ENCODE results near the gene CCDC33.

The CCDC33 gene

DNA sequence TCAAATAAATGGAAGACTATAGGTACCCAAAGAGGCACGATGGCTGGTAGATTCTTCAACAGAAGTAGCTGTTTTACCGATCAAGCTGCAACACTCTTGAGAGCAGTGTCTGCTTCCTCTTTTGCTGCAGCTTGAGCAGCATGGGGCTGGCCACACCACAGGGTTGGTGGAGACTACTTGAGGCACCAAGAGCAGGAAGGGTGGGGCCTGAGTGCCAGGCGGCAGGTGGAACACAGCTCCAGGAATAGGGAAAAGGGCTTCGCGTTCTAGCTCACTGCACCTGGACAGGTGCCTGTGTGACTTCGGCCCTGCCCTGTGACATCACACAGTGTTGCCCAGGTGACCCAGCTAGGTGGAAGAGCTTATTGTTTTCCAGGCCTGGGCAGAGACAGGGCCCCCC is at the start of gene CCDC33:
Gene CCDC33 (plus strand): TSS at position 365 of the 400 bp plus-strand sequence. CDS start 394 bp downstream, outside the sequence.
- no peak for DNase-seq

DNA sequence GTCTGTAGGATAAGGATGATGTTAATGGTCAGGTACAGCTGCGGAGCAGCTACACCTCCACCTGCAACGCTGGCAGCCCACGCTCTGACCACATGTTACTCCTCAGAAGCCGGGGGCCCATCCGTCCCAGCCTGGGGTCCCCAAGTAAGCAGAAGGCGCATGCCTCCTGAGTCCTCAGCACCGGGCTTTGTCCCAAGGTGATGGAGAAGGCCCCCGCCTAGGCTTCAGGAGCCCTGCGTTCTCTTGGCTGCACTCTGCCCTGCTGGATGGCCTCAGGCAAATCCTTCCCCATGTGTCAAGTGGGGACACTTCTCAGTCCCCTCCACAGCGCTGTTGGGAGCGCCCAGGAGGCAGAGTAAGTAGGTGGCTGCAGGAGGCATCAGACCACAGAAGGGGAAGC is 47.9 kb upstream of the CCDC33 start:
- DNase-seq: no peak

DNA sequence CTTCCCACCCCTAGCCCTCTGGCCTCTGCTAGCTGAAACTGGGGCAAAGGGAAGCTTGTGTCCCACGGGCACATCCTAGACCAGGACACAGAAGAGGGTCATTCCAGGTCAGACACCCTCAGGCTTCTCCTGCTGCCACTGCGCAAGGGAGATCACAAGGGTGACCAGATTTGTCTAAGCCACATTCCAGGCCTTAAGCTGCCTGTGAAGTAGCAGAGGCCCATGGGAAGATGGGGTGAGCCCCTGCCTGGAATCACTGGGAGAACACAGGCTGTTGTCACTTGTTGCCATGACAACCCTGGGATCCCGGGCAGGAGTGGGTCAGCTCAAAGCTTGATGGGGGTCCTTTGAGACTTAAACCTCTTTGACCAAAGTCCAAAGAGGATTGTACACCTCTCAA is 44.3 kb upstream of the CCDC33 start:
- DNase-seq: no peak

DNA sequence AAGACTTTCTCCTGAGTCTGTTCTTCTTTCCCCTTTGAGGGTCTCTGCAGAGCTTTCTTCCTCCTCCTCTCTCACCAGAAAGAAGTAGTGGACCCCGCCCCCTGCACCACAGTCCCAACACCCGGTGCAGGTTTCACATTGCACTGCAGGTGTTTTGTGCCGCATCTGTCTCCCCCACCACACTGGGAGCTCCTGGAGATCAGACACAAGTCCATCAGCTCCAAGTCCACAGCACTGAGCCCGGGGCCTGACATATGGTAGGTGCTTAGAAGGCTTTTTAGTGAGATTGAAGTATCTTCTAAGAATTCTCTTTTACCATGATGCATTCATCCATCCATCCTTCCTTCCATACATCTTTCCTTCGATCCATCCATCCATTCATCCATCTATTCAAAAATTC is 43.4 kb upstream of the CCDC33 start:
- no peak for DNase-seq

DNA sequence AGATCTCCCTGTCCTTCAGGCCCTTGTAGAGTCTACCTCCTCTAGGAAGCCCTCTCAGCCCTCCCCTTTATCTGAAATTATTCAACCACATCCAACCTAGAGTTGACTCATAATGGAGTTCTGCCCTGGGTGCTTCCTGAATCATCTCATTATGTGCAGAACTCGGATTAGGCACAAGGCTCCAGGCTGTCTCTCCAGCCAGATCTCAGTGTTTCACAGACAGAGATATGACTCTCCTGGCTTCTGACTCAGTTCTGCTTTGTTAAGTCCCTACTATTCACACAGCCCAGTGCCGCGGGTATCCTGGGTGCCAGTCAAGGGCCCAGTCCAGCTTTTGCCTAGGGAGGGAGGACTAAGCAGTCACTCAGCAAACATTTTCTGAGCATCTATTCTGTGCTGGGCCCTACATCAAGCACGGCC is 42.8 kb upstream of the CCDC33 start:
- no peak for DNase-seq

DNA sequence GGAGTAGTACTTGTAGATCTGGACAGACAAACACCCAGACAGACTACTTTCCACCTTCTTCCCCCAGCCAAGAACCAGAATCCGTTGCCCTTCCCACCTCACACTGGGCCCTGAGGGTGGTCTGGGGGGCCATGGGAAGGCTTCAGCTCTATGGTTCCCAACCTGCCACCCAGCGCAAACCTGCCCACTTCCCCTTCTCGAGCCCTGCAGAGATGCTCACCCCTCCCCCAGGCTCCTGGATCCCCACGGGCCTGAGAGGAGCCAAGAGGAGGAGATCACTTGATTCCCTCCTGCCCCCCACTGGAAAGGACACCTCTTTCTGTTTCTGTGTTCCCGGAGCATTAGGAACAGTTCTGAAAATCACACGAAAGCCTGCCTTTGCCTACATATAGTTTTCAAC is 42.2 kb upstream of the CCDC33 start:
- DNase-seq: no peak

DNA sequence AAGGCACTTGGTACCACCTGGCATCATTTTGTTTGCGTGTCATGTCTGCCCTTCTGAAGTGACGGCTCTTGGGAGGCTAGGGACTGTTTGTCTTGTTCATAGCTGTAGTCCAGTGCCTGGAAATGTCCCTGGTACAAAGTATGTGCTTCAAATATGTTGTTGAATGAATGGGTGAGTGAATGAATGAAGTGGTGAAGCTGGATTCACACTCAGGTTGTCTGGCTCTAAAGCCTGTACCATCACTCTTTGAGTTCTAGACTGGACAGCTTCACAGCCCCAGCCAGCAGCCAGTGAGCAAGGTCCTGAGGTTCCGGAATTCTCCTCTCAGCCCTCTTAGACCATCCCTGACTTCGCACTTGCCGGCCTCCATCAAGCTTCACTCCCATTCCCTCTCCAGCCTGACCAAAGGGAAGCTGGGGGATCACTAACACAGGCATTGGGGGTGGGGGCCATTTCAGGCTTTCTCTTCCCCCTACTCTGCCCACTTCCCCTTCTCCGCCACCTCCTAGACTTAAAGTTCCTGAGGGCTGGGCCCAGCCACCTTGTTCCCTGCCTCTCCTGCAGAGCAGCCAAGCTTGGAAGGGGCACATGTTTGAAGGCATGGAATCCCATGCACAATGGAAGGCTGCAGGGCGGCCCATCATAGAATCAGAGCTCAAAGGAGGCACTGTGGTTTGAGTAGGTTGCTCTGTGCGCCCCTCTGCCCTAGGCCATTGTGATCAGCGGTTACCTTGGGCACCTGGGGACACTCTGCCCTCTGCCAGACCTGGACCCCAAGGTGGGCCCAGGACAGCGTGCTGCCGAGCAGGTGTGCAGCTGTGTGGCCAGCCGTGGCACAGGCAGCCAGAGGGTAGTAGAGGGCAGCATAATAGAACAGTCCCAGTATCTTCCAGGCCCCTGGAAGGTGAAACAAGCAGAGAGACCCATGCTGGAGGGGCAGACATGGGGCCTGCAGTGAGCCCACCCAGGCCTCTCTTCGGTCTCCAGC is 41.3 kb upstream of the CCDC33 start:
- no peak for DNase-seq

DNA sequence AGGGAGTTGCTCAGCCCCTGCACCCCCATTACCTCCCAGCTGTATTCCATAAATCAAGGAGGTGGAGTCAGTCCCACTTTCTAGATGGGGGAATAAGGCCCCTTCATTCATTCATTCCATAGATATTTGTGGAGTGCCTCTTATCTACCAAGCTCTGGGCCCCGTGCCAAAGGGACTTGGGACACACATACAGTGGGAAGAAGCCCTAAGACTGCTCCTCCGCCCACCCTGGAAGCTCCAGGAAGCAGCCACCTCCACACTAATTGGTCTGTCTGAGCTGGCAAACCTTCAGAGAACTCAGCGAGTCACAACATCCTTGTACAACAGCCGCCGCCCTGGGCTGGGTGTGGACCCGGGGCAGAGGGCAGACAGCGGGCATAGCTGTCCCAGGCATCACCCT is 40.0 kb upstream of the CCDC33 start:
- DNase-seq: no peak

DNA sequence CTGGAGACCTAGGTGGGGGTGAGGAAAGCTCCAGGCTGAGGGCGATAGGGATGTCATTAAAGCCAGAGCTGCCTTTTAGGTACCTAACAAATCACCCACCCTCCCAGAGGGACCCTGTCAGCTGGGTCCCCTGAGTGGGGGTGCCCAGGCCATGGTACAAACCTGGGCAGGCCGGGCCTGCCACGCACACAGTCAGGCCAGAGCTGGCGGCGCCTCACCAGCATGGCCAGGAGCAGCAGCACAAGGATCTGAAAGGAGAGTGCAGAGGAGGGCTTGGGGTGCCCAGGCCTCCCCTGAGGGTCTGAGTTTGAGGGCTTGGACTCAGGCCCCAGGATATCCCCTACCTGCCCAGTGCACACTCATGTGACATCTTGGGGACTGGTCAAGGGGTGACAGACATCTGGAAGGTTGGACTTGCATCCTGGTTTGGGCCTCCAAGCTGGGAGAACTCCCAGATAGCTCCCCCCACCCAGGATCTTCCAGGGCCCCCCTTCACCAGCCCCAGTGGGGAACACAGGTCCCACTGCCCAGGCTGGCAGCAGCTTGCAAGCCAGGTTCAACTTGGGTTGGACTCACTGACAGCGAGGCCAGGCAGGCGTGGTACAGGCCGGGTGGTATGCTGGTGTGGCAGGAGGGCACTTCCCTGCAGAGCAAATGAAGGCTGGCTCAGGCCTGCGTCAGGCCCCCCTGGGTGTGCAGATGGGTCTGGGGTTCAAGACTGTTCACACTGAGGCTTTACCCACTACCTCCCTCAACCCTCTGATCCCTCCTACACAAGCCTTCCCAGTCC is 38.8 kb upstream of the CCDC33 start:
- no peak for DNase-seq

DNA sequence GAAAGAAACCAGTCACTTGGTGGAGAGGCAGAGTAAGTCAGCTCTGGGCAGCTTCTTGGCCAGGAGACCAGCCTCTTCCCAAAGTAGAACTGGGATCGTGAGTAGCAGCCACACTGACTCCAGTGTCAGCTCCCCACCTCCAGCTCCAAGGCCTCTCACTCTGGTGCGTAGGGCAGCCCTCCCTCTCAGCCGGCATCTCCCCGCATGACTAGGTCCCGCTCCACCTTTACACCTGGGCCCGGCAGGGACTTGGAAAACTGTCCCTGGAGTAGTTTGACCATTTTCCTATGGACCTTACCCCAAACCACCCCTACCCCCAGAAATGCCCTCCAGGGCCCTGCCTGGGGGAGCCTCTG is 36.9 kb upstream of the CCDC33 start:
- no peak for DNase-seq

DNA sequence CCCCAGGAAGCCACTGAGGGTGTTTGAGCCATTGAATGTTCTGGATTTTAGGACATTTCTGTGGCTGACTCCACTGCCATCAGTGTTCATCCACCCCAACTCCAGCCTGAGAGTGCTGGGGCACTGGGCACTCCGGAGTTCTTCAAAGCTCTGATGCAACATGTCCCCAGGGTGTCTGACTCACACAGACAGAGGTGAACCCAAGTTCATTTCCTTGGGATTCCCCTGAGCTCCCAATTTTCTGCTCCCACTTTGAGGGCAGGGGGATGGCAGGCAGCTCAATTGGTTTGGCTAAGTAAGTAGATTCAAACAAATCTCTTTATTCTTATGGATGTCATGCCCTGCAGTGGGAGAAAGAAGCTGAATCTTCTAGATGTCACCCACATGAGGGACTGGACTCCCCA is 35.7 kb upstream of the CCDC33 start:
- no peak for DNase-seq

DNA sequence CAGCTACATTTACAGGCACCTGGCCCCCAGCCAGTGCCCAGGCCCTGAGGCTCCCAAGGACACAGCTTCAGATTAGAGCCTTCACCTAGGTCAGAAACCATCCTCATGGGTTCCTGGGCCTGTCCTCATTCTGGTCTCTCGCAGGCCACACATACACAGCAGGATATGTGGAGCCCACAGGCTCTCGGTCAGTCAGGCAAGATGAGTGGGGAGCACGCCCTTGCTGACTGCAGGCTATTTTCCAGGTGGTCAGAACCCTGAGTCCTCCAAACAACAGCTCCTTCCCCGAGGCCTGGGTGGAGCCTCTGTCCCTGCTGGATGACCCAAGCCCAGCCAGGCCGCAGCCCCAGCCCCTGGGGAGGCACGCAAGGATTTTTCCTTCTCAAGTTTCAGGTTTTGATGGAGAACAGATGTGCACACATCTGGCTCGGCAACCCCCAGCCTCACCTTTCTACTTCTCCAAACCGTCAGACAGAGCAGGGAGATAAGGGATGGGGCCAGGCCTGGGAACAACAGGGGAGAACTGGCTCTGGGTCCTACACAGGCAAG is 35.2 kb upstream of the CCDC33 start:
- no peak for DNase-seq

DNA sequence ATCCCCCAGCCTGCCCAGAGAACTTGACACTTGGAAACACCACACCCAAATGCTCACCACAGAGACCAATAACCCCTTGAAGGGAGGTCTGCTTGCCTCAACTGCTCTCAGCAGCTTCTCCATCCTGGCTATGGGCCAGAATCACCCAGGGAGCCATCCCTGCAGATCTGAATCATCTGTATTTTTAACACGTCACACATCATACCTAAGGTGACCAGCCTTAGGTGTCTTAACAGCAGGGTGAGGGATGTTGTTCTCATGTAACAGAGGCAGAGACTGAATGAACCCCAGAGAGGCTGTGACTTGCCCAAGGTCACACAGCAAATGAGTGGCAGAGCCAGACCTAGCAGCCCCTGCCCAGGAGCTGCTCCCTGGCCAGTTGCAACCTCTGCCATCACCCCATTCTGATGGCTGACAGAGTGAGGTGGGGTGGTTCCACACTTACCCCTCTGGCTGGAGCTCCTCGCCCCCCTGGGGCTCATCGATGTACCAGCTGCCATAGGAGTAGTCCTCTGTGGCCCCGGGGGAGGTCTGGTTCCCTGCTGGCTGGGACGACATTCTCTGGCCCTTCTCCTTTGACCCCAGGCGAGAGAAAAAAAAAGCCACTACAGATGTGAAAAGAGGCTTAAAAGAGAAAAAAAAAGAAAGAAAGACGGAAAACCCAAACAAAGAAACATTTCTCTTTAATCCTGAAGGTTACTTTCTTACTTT is 34.3 kb upstream of the CCDC33 start:
- no peak for DNase-seq

DNA sequence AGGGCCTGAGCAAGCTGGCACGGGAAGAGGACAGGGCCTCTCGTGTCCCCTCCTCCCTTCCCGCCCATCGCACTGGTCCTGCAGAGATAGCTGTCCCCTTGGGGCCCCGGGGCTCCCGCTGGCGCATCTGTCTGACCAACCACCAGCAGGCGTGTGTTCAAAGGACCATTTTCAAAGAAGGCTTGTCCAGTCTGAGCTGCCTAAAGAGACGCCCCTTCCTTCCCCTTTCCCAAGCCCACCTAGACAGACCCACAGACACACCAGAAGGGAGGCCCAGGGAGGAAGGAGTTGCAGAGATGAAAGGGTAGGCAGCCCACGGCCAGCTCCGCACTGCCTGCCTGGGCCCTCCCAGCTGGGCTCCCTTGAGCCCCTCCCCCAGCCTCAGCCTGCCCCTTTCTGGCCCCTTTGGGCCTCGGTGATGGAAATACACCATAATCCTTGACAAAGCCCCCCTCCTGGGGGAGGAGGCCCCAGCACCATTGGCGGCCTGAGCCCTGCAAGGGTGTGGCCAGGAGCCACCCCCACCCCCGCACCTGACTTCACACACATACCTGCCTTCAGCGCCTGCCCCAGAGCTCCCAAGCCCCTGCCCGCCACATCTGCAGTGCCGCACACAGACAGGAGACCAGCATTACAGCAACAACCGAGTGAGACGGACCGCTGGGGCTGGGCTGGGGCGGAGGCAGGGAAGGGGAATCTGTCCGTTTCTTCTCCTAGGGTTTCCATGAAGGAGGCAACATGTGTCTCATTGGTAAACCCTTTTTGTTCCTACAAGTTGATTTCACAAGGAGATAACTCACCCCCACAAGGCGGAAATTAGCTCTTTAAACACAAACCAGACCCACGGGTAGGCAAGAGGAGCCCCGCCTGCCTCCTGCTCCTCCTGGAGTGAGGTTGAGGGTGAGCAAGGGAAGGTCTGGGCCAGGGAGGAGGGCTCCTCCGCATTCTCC is 33.4 kb upstream of the CCDC33 start, which contains the start of gene STRA6:
Gene STRA6 (minus strand): TSS at position 336 of the 950 bp plus-strand sequence. CDS start 520 bp downstream, outside the sequence.
- DNase-seq: no peak

DNA sequence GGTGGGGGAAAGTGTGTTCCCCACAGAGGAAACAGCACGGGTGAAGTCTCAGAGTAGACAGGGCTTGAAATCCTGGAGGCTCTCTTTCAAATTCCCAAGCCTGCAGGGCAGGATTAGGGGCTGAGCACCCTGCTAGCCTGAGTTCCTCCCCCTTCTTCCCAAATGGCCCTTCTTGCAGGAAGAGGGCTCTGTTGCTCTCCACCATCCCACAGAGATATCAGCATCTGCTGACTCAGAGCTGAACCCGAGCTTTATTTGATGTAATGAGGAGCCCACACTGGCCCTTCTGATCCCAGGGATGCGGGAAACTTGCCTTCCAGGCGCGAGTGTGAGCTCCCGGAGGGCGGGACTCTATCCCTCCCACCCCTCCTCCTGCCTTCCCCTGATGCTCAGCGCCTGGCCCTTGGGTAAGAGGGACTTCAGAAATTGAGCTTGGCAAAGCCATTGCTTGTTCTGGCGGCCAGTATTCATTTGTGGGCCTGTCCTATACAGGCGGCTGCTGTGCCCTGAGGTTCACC is 32.2 kb upstream of the CCDC33 start:
- DNase-seq: peak in 1 of 14 donors; percentile 35

DNA sequence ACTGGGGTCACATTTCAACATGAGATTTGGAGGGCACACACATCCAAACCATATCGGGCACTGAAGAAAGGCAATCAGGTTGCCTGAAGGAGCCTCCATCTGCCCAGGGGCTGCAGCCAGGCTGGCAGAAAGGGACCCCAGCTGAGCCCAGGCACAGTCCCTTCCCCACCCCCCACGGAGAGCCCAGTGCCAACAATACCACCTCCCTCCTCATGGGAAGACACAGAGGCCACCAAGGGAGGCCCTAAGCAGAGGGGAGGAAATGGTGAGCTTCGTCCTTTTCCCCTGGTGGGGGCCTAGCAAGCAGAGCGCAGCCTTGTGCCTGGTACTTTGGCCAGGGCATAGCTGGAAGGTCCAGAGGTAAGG is 30.6 kb upstream of the CCDC33 start:
- DNase-seq: no peak

DNA sequence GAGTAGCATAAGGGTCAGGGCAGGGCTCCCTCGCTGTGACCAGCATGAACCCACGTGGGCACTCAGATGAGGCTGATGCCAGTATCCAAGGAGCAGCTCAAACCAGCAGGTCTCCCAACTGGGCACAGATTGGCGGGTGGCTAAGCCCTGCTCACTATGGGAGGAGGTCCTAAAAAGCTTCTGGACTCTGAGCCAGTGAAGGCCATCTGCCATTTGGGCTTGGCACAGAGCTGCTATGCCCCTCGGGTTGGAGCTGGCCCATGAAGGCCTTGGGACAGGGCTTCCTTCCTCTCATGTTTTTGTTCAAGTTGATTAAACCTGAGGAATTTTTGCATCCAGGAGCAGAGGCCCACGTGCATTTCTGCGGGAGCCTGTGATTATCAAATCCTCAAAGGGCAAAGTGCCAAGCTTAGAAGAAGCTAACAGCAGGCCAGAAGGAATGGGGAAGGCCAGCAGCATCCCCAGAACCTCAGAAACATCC is 29.3 kb upstream of the CCDC33 start:
- peak in 3 of 14 donors; percentile 2 to 83 (median 5) for DNase-seq

DNA sequence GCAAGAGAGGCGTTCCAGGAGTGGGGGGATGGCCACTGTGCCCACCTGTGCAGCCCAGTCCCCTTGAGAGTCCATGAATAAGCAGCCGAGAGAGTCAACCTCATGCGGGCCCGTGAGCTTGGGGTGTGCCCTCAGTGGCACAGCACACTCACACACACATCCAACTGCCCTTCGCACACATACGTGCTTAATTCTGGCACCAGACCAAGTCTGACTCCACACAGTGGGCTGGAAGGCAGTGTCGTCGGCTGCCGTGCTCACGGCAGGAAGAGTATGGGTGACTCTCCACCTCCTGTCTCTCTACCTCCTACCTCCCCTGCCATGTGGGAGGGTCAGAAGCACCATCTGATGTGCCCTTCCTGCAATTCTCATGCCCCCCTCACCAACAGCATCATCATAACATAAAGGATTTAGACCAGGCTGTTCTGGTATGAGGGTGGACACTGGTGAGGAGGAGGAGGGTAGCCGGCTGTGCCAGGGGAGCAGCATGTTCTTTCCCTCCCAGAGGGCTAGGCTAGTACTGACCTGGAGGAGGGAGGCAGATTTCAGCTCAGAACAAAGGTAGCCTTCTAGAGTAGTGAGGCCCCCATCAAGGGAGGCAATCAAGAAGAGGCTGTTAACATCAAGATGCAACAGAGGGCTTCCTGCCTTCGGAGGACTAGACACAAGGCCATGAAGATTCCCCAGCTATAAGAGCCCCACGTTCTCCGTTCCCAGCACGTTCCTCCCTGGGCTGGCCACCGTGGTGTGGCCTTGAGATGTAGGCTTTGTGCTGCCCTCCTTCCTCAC is 28.3 kb upstream of the CCDC33 start:
- DNase-seq: no peak

DNA sequence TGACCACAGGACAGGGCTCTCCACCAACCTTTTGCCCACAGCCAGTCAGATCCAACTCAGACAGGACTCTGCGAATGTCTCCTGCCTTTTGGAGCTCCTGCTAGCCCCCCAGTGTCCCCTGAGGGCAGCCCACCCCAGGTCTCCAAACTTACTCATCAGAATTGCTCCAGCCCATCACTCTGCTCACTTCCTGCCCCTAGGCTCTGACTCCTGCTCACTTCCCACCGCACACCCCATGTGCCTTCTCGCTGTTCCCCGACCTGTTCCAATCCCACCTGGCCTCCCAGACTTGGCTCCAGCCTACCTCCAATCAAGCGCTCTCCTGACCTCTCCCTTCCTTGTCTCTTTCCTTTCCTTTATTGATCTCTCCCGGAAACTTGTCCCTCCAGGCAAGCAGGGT is 27.6 kb upstream of the CCDC33 start:
- DNase-seq: no peak

Measured in C1 segment of cervical spinal cord (tissue), 14 donors.